Measurements from ENCODE around the gene POMT2. TPM values are rescaled to one million over a fixed set of nuclear protein-coding genes. Genes with fewer than 3 reads are reported as not detected.

The POMT2 gene
- total and polyA plus RNA-seq, 2 donors (not counting 3 experiments of a cell fraction or from before 2014, with no cell fraction given): 19.5 to 48.2 TPM

DNA sequence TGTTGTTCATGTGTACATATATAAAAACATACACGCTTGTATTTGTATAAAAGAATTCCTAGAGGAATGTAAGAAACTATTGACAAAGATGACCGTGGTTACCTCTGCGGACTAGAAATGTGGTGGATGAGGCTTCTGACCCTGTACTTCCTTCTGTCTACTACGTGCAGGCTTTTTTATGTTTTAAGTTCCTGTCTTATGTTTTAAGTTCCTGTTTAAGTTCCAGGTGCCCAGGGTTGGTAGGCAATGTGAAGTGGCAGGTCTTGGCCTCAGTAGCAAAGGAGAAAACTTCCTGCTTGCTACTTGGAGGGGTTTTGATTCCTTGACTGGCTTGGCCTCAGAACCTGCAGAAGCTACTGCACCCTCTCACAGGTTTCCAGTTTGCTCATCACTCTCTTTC is 11.6 kb downstream of the POMT2 start:
- Histone ChIP-seq H3K79me2 (ENCODE audit: control insufficient read depth, insufficient read depth, low read length) (no peaks in the 10 kb centered on the region), H2AFZ (ENCODE audit: low read depth, low read length) (no peak overlapping the region), H3K9ac (replicated peaks; ENCODE audit: extremely low read depth, insufficient read depth, low read length) (no peak overlapping the region), H3K27me3 (ENCODE audit: control insufficient read depth in 2 of 2, insufficient read depth in 2 of 2, low read length in 2 of 2) (no peaks in the 10 kb centered on the region), H3K36me3 (ENCODE audit: control insufficient read depth in 2 of 2, extremely low read depth in 1 of 2, insufficient read depth in 2 of 2, low read length in 2 of 2) (peaks cover 0 to 4% of the 10 kb centered on the region in 2 experiments), H3K9me3 (replicated peaks; ENCODE audit: control insufficient read depth, insufficient read depth, low read length) (no peaks in the 10 kb centered on the region), H3K27ac (ENCODE audit: insufficient read depth, low read depth, low read length) (no peak overlapping the region), H4K20me1 (replicated peaks; ENCODE audit: control insufficient read depth, extremely low read depth, insufficient read depth, low read length) (no peaks in the 10 kb centered on the region), H3K4me1 (ENCODE audit: control insufficient read depth, extremely low read depth, insufficient read depth, low read length) (peaks cover 7% of the 10 kb centered on the region), H3K4me3 (replicated peaks in 1 of 3; ENCODE audit: insufficient read depth in 1 of 3, low read depth in 1 of 3, low read length in 3 of 3) (no peak overlapping the region), H3K4me2 (ENCODE audit: insufficient read depth, low read length) (no peak overlapping the region), H3K9me1 (replicated peaks; ENCODE audit: control insufficient read depth, extremely low read depth, insufficient read depth, low read length) (no peaks in the 10 kb centered on the region)
- dilution Hi-C loops (cut with MboI; ENCODE audit: extremely low pct_ligation_motif_present, low sequenced_read_pairs): no loop called here
- ChIA-PET POLR2A (no interaction called here), CTCF (interaction anchor here (0.9 to 2.0 kb wide), 2 partner anchors 8 to 12 kb away, joined by 5 to 8 read pairs; partner anchors contain the start of genes GSTZ1 and POMT2)
- TF ChIP-seq POLR2AphosphoS5 (IDR thresholded peaks at IDR 0.05; ENCODE audit: insufficient read depth, low read depth, low read length) (no peak), EZH2 (IDR thresholded peaks at IDR 0.05; ENCODE audit: borderline replicate concordance, low read depth, low read length, severe bottlenecking) (no peak), FOS (IDR thresholded peaks at IDR 0.05; ENCODE audit: borderline replicate concordance, insufficient read depth, low read length) (no peak)
- intact Hi-C loops (cut with micrococcal nuclease): no loop called here
- DNase-seq (ENCODE audit: low read depth, low spot score): peak; percentile 33
- no TSS peak for BruUV-seq (replicated peaks)
- peak; percentile 38 for FAIRE-seq

DNA sequence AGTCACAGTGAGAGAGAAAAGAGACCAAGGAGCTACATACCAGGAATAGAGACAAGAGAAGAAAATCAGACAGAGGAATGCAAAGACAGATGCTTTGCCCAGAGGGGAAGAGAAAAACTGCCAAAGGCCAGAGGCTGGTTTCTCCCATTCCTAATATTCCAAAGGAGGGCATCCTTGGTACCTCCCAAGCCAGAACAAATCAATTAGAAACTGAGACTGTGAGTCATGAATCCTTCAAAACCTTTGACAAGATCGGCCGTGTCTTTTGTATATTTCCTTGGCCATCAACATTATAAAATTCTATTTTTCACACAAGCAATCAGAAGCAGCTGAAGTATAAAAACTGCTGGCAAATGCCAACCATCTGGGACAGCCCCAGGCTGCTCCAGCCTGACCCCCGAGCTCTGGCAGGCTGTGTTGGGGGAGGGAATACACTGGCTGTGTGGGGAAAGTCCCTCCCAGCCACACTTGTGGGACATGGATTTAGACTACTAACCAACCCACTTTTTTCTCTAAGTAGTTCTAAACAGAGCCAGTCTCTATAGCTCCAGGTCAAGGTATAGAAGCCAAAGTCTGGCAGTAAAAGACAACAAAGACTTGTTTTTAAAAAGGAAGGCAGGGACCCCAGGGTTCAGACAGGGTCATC is 13.7 kb downstream of the POMT2 start:
- intact Hi-C loops (cut with micrococcal nuclease) (no loop called here), dilution Hi-C loops (cut with MboI; ENCODE audit: extremely low pct_ligation_motif_present, low sequenced_read_pairs) (no loop called here)
- no peak overlapping the region for H3K4me3 ChIP-seq (replicated peaks in 1 of 3; ENCODE audit: insufficient read depth in 1 of 3, low read depth in 1 of 3, low read length in 3 of 3)
- CTCF ChIA-PET: interaction anchor here (0.9 to 12.7 kb wide), 2 partner anchors 7 to 158 kb away, joined by 3 to 515 read pairs; no protein-coding TSS in a partner anchor
- no peaks in the 10 kb centered on the region for H3K9me3 ChIP-seq (replicated peaks; ENCODE audit: control insufficient read depth, insufficient read depth, low read length)
- H3K9me1 ChIP-seq (replicated peaks; ENCODE audit: control insufficient read depth, extremely low read depth, insufficient read depth, low read length): no peaks in the 10 kb centered on the region
- FAIRE-seq: no peak
- H3K4me2 ChIP-seq (ENCODE audit: insufficient read depth, low read length): no peak overlapping the region
- peak; percentile 44 for DNase-seq (ENCODE audit: low read depth, low spot score)
- no peak overlapping the region for H3K9ac ChIP-seq (replicated peaks; ENCODE audit: extremely low read depth, insufficient read depth, low read length)
- no TSS peak for BruUV-seq (replicated peaks)
- H3K27me3 ChIP-seq (ENCODE audit: control insufficient read depth in 2 of 2, insufficient read depth in 2 of 2, low read length in 2 of 2): no peaks in the 10 kb centered on the region
- peaks cover 23% of the 10 kb centered on the region for H3K4me1 ChIP-seq (ENCODE audit: control insufficient read depth, extremely low read depth, insufficient read depth, low read length)
- no peak overlapping the region for H3K27ac ChIP-seq (ENCODE audit: insufficient read depth, low read depth, low read length)
- POLR2A ChIA-PET: no interaction called here
- H4K20me1 ChIP-seq (replicated peaks; ENCODE audit: control insufficient read depth, extremely low read depth, insufficient read depth, low read length): no peaks in the 10 kb centered on the region
- TF ChIP-seq FOS (IDR thresholded peaks at IDR 0.05; ENCODE audit: borderline replicate concordance, insufficient read depth, low read length): no peak
- no peak for TF ChIP-seq JUN (IDR thresholded peaks at IDR 0.05; ENCODE audit: borderline replicate concordance, insufficient read depth, insufficient read length, low read depth)
- TF ChIP-seq POLR2A (IDR thresholded peaks at IDR 0.05; ENCODE audit: low read depth, low read length): no peak
- TF ChIP-seq, protein P1, sequence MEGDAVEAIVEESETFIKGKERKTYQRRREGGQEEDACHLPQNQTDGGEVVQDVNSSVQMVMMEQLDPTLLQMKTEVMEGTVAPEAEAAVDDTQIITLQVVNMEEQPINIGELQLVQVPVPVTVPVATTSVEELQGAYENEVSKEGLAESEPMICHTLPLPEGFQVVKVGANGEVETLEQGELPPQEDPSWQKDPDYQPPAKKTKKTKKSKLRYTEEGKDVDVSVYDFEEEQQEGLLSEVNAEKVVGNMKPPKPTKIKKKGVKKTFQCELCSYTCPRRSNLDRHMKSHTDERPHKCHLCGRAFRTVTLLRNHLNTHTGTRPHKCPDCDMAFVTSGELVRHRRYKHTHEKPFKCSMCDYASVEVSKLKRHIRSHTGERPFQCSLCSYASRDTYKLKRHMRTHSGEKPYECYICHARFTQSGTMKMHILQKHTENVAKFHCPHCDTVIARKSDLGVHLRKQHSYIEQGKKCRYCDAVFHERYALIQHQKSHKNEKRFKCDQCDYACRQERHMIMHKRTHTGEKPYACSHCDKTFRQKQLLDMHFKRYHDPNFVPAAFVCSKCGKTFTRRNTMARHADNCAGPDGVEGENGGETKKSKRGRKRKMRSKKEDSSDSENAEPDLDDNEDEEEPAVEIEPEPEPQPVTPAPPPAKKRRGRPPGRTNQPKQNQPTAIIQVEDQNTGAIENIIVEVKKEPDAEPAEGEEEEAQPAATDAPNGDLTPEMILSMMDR (IDR thresholded peaks at IDR 0.05; ENCODE audit: extremely low read depth in 1 of 2, insufficient read depth in 1 of 2, low read depth in 1 of 2, low read length in 2 of 2): no peak
- TF ChIP-seq, protein P2, sequence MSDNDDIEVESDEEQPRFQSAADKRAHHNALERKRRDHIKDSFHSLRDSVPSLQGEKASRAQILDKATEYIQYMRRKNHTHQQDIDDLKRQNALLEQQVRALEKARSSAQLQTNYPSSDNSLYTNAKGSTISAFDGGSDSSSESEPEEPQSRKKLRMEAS (IDR thresholded peaks at IDR 0.05; ENCODE audit: insufficient read depth, insufficient read length): no peak
- TF ChIP-seq GATA2 (IDR thresholded peaks at IDR 0.05; ENCODE audit: insufficient read depth, insufficient read length, low read depth, low read length): no peak
- no peak for TF ChIP-seq MYC (IDR thresholded peaks at IDR 0.05; ENCODE audit: low read depth, low read length)
- no peak for TF ChIP-seq POLR2AphosphoS5 (IDR thresholded peaks at IDR 0.05; ENCODE audit: insufficient read depth, low read depth, low read length)
- TF ChIP-seq EZH2 (IDR thresholded peaks at IDR 0.05; ENCODE audit: borderline replicate concordance, low read depth, low read length, severe bottlenecking): no peak
- no peak overlapping the region for H2AFZ ChIP-seq (ENCODE audit: low read depth, low read length)
- no peaks in the 10 kb centered on the region for H3K79me2 ChIP-seq (ENCODE audit: control insufficient read depth, insufficient read depth, low read length)
- peaks cover 0 to 4% of the 10 kb centered on the region in 2 experiments for H3K36me3 ChIP-seq (ENCODE audit: control insufficient read depth in 2 of 2, extremely low read depth in 1 of 2, insufficient read depth in 2 of 2, low read length in 2 of 2)
